ENCODE results near the gene ARID5B.

DNA sequence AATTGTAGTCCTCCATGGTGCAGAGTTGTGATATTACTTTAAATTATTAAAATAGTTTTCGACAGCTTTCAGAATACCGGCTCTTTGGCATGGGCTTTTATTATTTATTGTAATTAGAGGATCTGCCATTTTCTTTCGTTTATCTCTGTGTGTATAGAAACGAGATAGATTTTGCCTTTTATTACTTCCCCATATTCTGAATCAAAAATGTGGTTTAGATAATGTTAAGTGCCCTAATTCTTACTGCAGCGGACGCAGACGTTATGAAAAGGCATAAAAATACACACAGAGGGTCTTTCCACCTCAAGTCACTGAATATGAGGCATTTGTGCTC is 1.9 kb upstream of the ARID5B start:
- TF ChIP-seq, protein P1, sequence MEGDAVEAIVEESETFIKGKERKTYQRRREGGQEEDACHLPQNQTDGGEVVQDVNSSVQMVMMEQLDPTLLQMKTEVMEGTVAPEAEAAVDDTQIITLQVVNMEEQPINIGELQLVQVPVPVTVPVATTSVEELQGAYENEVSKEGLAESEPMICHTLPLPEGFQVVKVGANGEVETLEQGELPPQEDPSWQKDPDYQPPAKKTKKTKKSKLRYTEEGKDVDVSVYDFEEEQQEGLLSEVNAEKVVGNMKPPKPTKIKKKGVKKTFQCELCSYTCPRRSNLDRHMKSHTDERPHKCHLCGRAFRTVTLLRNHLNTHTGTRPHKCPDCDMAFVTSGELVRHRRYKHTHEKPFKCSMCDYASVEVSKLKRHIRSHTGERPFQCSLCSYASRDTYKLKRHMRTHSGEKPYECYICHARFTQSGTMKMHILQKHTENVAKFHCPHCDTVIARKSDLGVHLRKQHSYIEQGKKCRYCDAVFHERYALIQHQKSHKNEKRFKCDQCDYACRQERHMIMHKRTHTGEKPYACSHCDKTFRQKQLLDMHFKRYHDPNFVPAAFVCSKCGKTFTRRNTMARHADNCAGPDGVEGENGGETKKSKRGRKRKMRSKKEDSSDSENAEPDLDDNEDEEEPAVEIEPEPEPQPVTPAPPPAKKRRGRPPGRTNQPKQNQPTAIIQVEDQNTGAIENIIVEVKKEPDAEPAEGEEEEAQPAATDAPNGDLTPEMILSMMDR (IDR thresholded peaks at IDR 0.05) = no peak
- no peak for TF ChIP-seq TEAD4 (CRISPR knock-in tag; IDR thresholded peaks at IDR 0.05)
- no peak for TF ChIP-seq ZNF219 (CRISPR knock-in tag; IDR thresholded peaks at IDR 0.05; ENCODE audit: borderline replicate concordance)

All from WTC11 (cell line).